Measurements from ENCODE around the gene GAK. TPM values are rescaled to one million over a fixed set of nuclear protein-coding genes. Genes with fewer than 3 reads are reported as not detected.

GAK gene
- total and polyA plus RNA-seq, 2 of the 13 experiments (the other 11 are each of a cell fraction or from before 2014, with no cell fraction given) = 17.5 to 44.3 TPM

DNA sequence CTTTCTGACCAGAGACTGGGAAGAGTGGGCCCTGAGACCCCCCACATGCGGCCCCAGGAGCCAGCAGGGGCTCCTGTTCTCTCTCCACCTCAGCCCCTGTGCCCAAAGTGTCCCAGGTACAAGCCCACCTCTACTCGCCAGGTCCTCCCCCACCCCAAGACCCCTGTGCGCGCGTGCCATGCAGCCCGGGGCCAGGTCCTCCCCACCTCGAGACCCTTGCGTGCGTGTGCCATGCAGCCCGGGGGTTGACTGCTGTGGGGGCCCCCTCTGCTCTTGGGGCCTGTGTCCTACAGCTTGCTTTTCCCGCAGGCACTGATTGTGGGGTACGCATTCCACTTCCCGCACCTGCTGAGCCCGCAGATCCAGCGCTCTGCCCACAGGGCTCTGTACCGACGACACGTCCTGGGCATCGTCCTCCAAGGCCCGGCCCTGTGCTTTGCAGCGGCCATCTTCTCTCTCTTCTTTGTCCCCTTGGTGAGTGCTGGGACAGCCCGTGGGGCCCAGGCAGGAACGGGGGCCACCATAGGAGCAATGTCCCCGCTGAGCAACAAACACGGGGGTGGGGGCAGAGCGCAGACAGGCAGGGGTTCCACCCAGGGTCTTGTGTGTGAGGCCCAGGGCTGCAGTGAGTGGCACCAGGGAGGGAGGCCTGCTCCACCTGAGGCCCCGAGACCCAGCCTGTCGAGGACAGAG is 20.9 kb upstream of the GAK start (continued):
- TF ChIP-seq CREB3 (CRISPR knock-in tag; IDR thresholded peaks at IDR 0.05) = no peak

- FAIRE-seq (no peak), ATAC-seq (no peak), DNase-seq (ENCODE audit: low spot score) (no peak)
- Histone ChIP-seq H3K27ac (ENCODE audit: extremely low read length, insufficient read depth, low read length) (no peak overlapping the region), H4K20me1 (ENCODE audit: insufficient read depth, low read length) (no peaks in the 10 kb centered on the region), H3K9me3 (ENCODE audit: low read length) (no peaks in the 10 kb centered on the region), H3K4me3 (replicated peaks in 1 of 3; ENCODE audit: insufficient read depth in 1 of 3, low read depth in 2 of 3, low read length in 3 of 3) (no peak overlapping the region), H3K4me1 (ENCODE audit: insufficient read depth, low read length) (peaks cover 12% of the 10 kb centered on the region; the same call in 1 of the 2 replicates), H3K36me3 (replicated peaks in 1 of 2; ENCODE audit: control insufficient read depth in 1 of 2, insufficient read depth in 2 of 2, low read length in 2 of 2) (no peaks in the 10 kb centered on the region), H2AFZ (ENCODE audit: low read length) (no peak overlapping the region), H3K4me2 (ENCODE audit: low read depth, low read length) (no peak overlapping the region), H3K79me2 (ENCODE audit: insufficient read depth, low read length) (no peaks in the 10 kb centered on the region), H3K27me3 (ENCODE audit: control insufficient read depth in 1 of 2, insufficient read depth in 2 of 2, low read length in 2 of 2) (no peaks in the 10 kb centered on the region), H3K9ac (ENCODE audit: insufficient read depth, low read depth, low read length) (no peak overlapping the region)
- WGBS (ENCODE audit: low lambda C conversion rate) = 100% methylated on average over 8 of the region's 23 CpGs
- TF ChIP-seq ZNF782 (CRISPR knock-in tag; IDR thresholded peaks at IDR 0.05; ENCODE audit: borderline replicate concordance) (no peak), EED (CRISPR knock-in tag; IDR thresholded peaks at IDR 0.05) (no peak), ZFP82 (CRISPR knock-in tag; IDR thresholded peaks at IDR 0.05; ENCODE audit: borderline replicate concordance) (no peak)
- TF ChIP-seq, protein P1, sequence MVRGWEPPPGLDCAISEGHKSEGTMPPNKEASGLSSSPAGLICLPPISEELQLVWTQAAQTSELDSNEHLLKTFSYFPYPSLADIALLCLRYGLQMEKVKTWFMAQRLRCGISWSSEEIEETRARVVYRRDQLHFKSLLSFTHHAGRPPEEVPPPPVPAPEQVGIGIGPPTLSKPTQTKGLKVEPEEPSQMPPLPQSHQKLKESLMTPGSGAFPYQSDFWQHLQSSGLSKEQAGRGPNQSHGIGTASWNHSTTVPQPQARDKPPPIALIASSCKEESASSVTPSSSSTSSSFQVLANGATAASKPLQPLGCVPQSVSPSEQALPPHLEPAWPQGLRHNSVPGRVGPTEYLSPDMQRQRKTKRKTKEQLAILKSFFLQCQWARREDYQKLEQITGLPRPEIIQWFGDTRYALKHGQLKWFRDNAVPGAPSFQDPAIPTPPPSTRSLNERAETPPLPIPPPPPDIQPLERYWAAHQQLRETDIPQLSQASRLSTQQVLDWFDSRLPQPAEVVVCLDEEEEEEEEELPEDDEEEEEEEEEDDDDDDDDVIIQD (CRISPR knock-in tag; IDR thresholded peaks at IDR 0.05; ENCODE audit: low read depth) = no peak
- POLR2A ChIA-PET = no interaction called here
- CTCF ChIA-PET (ENCODE audit: low intra/inter-chr PET ratio, low total read pairs) = no interaction called here
- no TSS peak for BruUV-seq (replicated peaks)
- intact Hi-C loops (cut with micrococcal nuclease; ENCODE audit: unreplicated experiment) (no loop called here), in situ Hi-C loops (cut with HindIII; ENCODE audit: extremely low pct_ligation_motif_present, low pct_unique_long_range_greater_than_20kb) (no loop called here)
These were observed 19.7 kb upstream of the GAK start for GRCh38 chr4:951594-952468.
